Urothelium cell line (cell line): ENCODE measurements around the gene ACOT2.
"Not testable (repeated sequence)": the region's sequence is repeated elsewhere in the genome, so short reads cannot be mapped to it uniquely, and the experiment has no call there.

Experiments used
- DNase-seq: peaks from one replicate; pipeline ENCODE4 v3.0.0; 2011; ENCODE audit warnings: low spot score, mixed read lengths
- FAIRE-seq: peaks from 2 replicates; lab custom pipeline; 2011; peaks lifted over from hg19 to GRCh38; lab: Jason Lieb, UNC

Gene ACOT2

GRCh38 chr14:73567358-73567757 lies 1.7 kb upstream of the ACOT2 start:
- no peak for FAIRE-seq
- no peak for DNase-seq

- FAIRE-seq, result peak; percentile 13
- peak; percentile 57 for DNase-seq
These were observed 795 bp upstream of the ACOT2 start for GRCh38 chr14:73567951-73568885.

GRCh38 chr14:73568886-73569184 lies 178 bp upstream of the ACOT2 start:
- FAIRE-seq, DNase-seq: not testable (repeated sequence)

GRCh38 chr14:73570913-73571312 lies 1.9 kb downstream of the ACOT2 start:
- peak; percentile 75 for DNase-seq
- FAIRE-seq, result not testable (repeated sequence)

GRCh38 chr14:73573034-73573433 lies 4.0 kb downstream of the ACOT2 start:
- DNase-seq, result not testable (repeated sequence)
- FAIRE-seq, result peak; percentile 30

- not testable (repeated sequence) for FAIRE-seq
These were observed 4.7 kb downstream of the ACOT2 start for GRCh38 chr14:73573740-73574139.

GRCh38 chr14:73574251-73574650 lies 5.2 kb downstream of the ACOT2 start:
- not testable (repeated sequence) for DNase-seq
- peak; percentile 32 for FAIRE-seq

More at GRCh38 chr14:73573740-73574139, 4.7 kb downstream of the ACOT2 start:
- not testable (repeated sequence) for DNase-seq

- DNase-seq (no peak), FAIRE-seq (no peak)
These were observed 7.4 kb downstream of the ACOT2 start for GRCh38 chr14:73576391-73576790.

GRCh38 chr14:73577214-73577613 lies 8.2 kb downstream of the ACOT2 start:
- not testable (repeated sequence) for DNase-seq
- peak; percentile 84 for FAIRE-seq

GRCh38 chr14:73582102-73582979 lies 13.3 kb downstream of the ACOT2 start:
- FAIRE-seq, result peak; percentile 97

GRCh38 chr14:73588695-73589094 lies 19.7 kb downstream of the ACOT2 start:
- FAIRE-seq (no peak), DNase-seq (no peak)

More at GRCh38 chr14:73582102-73582979, 13.3 kb downstream of the ACOT2 start:
- not testable (repeated sequence) for DNase-seq

GRCh38 chr14:73589116-73589515 lies 20.1 kb downstream of the ACOT2 start:
- FAIRE-seq (no peak), DNase-seq (no peak)

GRCh38 chr14:73590673-73591004 lies 21.6 kb downstream of the ACOT2 start:
- not testable (repeated sequence) for DNase-seq, FAIRE-seq

- DNase-seq (peak; percentile 83), FAIRE-seq (peak; percentile 97)
These were observed 22.9 kb downstream of the ACOT2 start, which contains the start of gene ACOT4 for GRCh38 chr14:73591690-73592449. Gene ACOT4 (plus strand): TSS chr14:73591873. CDS start chr14:73591960, 87 bp downstream.

GRCh38 chr14:73594491-73594890 lies 25.5 kb downstream of the ACOT2 start:
- no peak for FAIRE-seq

GRCh38 chr14:73599499-73599898 lies 30.5 kb downstream of the ACOT2 start:
- no peak for DNase-seq
- FAIRE-seq, result no peak

More at GRCh38 chr14:73594491-73594890, 25.5 kb downstream of the ACOT2 start:
- no peak for DNase-seq

- DNase-seq (no peak), FAIRE-seq (no peak)
These were observed 34.0 kb downstream of the ACOT2 start for GRCh38 chr14:73602994-73603393.

GRCh38 chr14:73606271-73606670 lies 37.3 kb downstream of the ACOT2 start:
- DNase-seq, result no peak
- FAIRE-seq, result no peak

GRCh38 chr14:73607241-73607640 lies 38.2 kb downstream of the ACOT2 start:
- FAIRE-seq (peak; percentile 50), DNase-seq (no peak)

GRCh38 chr14:73610687-73611086 lies 41.7 kb downstream of the ACOT2 start:
- FAIRE-seq, result peak; percentile 76
- peak; percentile 58 for DNase-seq
